Endothelial cell of umbilical vein (primary cell): ENCODE data around the gene GAST.

Experiments
- EZH2 ChIP-seq: IDR thresholded peaks from 2 replicates; pipeline ENCODE4 v1.6.1; 2012; ENCODE audit warnings: borderline replicate concordance, low read depth, mild to moderate bottlenecking, moderate library complexity, low read length, inconsistent platforms; ENCODE audit not compliant: severe bottlenecking
- GATA2 ChIP-seq: IDR thresholded peaks from 2 replicates; pipeline ENCODE4 v1.7.0; 2011; ENCODE audit warnings: low read depth, mild to moderate bottlenecking, moderate library complexity, mixed read lengths, low read length; ENCODE audit not compliant: insufficient read length, insufficient read depth
- JUN ChIP-seq: IDR thresholded peaks from 2 replicates; pipeline ENCODE4 v1.6.1; 2011; ENCODE audit warnings: borderline replicate concordance, low read depth; ENCODE audit not compliant: insufficient read length, insufficient read depth
- MYC ChIP-seq: IDR thresholded peaks from one replicate; pipeline ENCODE4 v1.6.1; 2011; ENCODE audit warnings: mild to moderate bottlenecking, low read depth, low read length
- POLR2A ChIP-seq: IDR thresholded peaks from 2 replicates; pipeline ENCODE4 v1.6.1; 2012; ENCODE audit warnings: low read depth, mild to moderate bottlenecking, control low read depth, low read length
- POLR2AphosphoS5 ChIP-seq: IDR thresholded peaks from 2 replicates; pipeline ENCODE4 v1.6.1; 2012; ENCODE audit warnings: low read depth, mild to moderate bottlenecking, control low read depth, low read length, moderate library complexity; ENCODE audit not compliant: insufficient read depth
- TF ChIP-seq, protein P1 (sequence below), 2 donors: IDR thresholded peaks; 1 replicate in 1 of 2; 2 replicates in 1 of 2; pipeline ENCODE4 v1.5.1; 2011; ENCODE audit warnings: low read length in 2 of 2, mild to moderate bottlenecking in 2 of 2, moderate library complexity in 2 of 2, control low read depth in 1 of 2, inconsistent platforms in 1 of 2, low read depth in 1 of 2; ENCODE audit not compliant: insufficient read depth in 1 of 2; ENCODE audit errors: extremely low read depth in 1 of 2
- TF ChIP-seq, protein P2 (sequence below): IDR thresholded peaks from 2 replicates; pipeline ENCODE4 v1.6.1; 2011; ENCODE audit not compliant: insufficient read depth, insufficient read length

DNA sequence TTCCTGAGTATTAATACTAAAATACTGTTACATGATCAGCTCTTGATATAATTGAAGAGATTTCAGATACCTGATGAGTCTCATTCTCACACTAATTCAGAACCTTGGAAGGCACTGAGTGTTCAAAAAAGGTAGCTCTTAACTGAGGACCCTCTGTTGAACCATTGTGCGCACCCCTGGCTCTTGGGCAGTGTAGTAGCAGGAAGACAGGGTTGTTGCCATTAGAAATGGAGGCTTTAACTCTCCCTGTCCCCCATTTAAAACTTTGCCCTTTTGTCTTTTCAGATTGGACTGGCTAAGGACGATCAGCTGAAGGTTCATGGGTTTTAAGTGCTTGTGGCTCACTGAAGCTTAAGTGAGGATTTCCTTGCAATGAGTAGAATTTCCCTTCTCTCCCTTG is 21.6 kb upstream of the GAST start:
- TF ChIP-seq, protein P1, sequence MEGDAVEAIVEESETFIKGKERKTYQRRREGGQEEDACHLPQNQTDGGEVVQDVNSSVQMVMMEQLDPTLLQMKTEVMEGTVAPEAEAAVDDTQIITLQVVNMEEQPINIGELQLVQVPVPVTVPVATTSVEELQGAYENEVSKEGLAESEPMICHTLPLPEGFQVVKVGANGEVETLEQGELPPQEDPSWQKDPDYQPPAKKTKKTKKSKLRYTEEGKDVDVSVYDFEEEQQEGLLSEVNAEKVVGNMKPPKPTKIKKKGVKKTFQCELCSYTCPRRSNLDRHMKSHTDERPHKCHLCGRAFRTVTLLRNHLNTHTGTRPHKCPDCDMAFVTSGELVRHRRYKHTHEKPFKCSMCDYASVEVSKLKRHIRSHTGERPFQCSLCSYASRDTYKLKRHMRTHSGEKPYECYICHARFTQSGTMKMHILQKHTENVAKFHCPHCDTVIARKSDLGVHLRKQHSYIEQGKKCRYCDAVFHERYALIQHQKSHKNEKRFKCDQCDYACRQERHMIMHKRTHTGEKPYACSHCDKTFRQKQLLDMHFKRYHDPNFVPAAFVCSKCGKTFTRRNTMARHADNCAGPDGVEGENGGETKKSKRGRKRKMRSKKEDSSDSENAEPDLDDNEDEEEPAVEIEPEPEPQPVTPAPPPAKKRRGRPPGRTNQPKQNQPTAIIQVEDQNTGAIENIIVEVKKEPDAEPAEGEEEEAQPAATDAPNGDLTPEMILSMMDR (IDR thresholded peaks at IDR 0.05; ENCODE audit: extremely low read depth in 1 of 2, insufficient read depth in 1 of 2, low read depth in 1 of 2, low read length in 2 of 2) = no peak
- TF ChIP-seq POLR2A = no peak
- TF ChIP-seq POLR2AphosphoS5 = no peak
- no peak for TF ChIP-seq MYC
- no peak for TF ChIP-seq EZH2
- no peak for TF ChIP-seq JUN
- TF ChIP-seq, protein P2, sequence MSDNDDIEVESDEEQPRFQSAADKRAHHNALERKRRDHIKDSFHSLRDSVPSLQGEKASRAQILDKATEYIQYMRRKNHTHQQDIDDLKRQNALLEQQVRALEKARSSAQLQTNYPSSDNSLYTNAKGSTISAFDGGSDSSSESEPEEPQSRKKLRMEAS = no peak
- no peak for TF ChIP-seq GATA2
